Right kidney (tissue), 1 donor: ENCODE results near the gene DIS3L.
"Not testable (repeated sequence)": the region's sequence is repeated elsewhere in the genome, so short reads cannot be mapped to it uniquely, and the experiment has no call there.

ENCODE experiments used
- DNase-seq: peaks from one replicate; pipeline ENCODE4 v3.0.0-alpha.2; 2016

DIS3L gene

GRCh38 chr15:66276546-66276945, 16.8 kb upstream of the DIS3L start:
- no peak for DNase-seq

DNA sequence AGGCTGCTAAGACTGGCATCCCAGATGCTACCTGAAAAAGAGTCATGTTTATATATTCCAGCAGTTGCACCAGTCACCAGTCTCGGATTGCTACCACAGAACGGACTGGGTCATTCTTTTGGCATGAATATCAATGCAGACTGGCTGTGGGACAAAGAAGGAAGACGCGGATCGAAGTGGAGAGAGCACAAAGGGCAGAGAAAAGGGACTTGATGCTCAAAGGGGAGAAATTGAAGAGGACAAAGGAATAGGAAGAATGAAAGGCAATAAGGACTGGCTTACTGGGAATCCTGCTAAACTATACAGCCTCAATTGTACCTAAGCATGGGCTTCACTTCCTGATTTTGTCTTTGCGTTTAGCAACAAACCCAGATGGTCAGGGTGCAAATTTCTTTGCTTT, 15.3 kb upstream of the DIS3L start:
- no peak for DNase-seq

DNA sequence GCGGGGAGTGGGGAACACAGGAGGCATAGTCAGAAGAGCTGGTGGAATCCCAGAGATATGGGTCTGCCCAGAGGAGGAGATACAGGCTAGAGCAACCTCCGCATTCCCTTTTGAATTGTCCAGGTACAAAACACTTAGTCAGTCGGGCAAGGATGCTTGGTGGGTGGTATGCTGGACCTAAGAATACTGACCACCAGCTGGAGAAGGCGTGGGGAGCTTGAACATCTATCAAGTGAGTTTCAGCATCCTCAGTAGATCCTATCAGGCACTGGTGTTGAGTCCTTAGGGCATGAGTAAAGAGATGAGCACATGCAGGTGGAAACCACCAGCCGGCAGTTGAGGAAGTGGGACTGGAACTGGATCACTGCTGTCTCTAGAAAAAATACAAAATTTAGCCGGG, 14.7 kb upstream of the DIS3L start:
- no peak for DNase-seq

DNA sequence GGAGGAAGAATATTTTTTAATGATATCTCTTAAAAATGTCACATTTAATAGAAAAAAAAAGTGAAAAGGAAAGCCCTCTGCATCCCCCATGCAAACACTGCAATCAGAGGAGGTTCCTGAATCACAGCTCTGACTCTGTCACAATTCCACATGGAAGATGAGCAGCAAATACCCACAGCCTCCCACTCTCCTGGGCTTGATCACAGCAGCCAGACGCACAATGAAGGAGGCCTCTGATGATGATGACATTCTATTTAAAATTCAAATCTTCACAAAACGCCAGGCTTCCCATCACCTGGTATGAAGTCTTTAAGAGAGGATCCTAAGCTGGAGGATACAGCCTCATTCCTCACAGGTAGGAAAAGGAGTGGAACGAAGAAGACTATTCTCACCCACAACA, 9.1 kb upstream of the DIS3L start:
- no peak for DNase-seq

DNA sequence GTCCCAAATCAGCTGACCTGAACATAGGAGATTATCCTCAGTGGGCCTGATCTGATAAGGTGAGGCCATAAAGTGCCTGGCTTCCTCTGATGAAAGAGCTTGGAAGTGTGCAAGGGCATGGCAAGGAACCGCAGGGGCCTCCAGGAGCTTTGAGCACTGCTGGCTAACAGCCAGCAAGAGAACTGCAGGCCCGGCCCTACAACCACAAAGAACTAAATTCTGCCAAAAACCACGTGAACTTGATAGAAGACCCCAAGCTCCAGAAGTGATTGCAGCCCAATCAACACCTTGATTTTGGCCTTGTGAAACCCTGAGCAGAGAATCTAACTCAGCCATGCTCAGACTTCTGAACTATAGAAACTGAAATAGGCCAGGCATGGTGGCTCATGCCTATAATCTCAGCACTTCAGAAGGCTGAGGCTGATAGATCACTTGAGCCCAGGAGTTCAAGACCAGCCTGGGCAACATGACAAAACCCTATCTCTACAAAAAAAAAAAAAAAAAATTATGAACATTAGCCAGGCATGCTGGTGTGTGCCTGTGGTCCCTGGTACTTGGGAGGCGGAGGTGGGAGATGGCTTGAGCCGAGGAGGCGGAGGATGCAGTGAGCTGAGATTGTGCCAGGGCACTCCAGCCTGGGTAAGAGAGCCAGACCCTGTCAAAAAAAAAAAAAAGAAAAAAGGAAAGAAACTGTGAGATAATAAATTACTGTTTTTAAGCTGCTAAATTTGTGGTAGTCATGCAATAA, 7.7 kb upstream of the DIS3L start:
- no peak for DNase-seq

- peak; percentile 36 for DNase-seq
Measured at GRCh38 chr15:66287461-66288057, 5.8 kb upstream of the DIS3L start.

- DNase-seq = no peak
Measured at GRCh38 chr15:66288093-66288492, 5.3 kb upstream of the DIS3L start.

- DNase-seq = no peak
Measured at GRCh38 chr15:66288551-66289185, 4.7 kb upstream of the DIS3L start.

DNA sequence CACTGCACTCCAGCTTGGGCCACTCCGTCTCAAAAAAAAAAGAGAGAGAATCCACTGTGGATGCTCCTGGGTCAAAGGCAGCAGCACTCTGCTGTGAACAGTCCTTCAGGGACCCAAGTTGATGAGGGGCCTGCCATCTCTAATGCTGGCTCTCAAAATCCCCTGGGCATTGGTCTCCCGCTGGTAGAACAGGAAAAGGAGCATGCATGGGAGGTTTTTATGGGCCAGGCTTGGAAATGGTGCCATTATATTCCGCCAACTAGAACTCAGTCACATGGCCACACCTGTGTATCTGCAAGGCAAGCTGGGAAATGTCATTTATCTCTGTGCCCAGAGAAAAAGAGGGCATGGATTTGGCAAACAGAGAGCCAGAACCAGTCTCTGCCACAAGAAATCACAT, 3.4 kb upstream of the DIS3L start:
- DNase-seq = no peak

DNA sequence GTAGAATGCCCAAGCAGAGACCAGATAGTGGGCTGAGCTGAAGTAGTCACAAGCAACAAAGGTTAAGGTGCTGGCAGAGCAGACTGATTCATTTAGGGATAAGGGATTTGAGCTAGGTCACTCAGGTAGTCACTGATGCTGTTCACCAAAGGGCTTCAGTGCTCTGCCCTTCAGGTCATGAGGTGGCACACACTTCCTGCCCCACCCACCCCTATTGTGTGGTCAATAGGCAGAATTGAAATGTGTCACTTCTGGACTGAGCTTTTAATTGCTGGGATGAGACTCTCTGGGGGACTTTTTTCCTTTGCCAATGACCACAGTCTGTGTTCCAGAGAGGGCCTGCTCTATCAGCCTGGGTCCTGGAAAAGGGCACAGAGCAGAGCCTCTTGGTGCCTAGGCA, 2.9 kb upstream of the DIS3L start:
- DNase-seq = no peak

GRCh38 chr15:66291816-66292570, 1.4 kb upstream of the DIS3L start:
- DNase-seq = no peak

GRCh38 chr15:66292571-66293418, 573 bp upstream of the DIS3L start:
- DNase-seq = no peak

DNA sequence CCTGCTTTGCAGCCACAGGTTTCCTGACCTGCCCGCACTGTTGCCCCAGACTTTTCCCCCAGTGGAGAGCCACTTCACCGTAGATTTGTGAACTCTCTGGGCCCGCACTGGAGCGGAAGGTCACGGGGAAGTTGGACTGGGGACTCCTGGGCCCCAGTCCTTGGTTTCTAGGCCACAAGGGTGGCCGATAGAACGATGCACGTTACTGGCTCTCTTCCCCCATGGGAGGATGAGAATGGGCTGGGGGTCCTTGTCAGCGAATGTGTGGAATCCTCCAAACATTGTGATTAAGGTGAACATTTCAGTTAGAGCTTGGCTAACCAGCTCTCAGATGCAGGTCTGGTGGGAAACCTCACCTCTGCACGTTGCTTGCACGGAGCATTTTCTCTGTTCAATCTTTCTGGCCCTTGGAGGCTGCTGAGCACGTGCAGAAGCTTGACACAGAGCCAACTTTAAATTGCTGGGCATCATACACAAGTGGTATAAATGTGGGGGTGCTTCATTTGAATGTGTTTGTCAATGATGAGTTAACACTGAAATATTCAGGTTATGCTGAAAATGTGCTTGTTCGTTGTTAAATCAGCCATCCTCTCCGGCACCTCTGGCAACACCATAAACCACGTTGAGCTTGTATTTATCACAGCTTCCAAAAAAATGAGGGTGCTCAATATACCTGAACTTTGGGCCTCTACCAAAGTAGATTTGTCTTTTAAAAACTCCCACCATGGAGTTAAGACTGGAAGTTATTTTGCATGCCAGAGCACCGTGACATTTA, 976 bp downstream of the DIS3L start:
- no peak for DNase-seq

GRCh38 chr15:66294932-66295235, 1.5 kb downstream of the DIS3L start:
- DNase-seq = no peak

GRCh38 chr15:66296186-66296585, 2.8 kb downstream of the DIS3L start:
- no peak for DNase-seq

DNA sequence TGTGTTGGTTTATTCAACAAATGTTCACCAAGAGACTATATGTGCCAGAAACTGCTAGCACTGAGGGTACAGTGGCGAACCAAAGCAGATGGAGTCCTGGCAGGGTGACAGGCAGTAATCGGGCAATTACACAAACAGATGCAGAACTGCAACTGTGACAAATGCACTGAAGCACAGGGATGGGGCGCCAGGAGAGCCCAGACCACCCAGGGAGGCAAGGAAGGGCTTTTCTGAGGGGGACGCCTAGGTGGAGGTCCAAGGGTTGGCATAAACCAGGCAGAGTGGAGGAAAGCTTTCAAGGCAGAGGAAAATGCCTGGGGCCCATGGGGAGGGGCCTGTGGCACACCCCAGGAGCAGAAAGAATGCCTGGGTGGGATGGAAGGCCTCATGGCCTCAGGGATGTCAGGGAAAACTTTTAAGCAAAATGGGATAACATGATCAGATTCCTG, 5.5 kb downstream of the DIS3L start:
- DNase-seq = no peak

DNA sequence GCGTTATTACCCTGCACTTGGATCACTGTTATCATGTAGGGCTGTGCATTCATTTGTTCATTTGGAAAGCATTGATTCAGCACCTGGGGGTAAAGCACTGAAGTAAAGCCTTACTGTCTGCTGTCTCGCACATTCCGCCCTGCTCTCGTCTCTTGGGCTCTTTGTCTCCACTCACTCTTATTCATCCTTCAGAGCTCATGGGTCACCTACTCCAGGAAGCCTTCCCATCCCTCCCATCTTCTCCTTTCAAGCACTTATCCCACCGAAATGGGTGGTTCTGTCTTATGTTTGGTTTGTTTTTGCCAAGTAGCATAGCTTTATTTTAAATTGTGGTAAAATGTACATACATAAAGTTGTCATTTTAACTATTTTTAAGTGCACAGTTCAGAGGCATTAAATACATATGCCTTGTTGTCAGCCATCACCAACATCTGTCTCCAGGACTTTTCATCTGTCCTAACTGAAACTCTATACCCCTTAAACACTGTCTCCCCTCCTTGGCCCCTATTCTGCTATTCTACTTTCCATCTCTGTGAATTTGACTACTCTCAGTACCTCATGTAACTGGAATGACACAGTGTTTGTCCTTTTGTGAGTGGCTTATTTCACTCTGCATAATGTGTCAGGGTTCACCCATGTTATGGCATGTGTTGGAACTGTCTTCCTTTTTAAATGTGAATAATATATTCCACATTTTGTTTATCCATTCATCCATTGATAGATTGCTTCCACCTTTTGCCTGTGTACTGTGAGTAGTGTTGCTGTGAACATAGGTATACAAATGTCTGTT, 9.3 kb downstream of the DIS3L start:
- DNase-seq = no peak

DNA sequence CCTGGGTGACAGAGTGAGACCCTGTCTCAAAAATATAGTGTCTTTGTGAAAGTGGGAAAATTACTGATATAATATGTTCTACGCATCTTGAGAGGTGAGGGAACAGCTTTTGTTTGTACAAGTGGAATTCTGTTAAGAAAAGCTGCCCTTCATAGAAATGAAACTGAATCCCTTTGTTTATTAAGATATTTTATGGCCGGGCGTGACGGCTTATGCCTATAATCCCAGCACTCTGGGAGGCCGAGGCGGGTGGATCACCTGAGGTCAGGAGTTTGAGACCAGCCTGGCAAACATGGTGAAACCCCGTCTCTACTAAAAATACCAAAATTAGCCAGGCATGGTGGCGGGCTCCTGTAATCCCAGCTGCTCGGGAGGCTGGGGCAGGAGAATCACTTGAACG, 11.1 kb downstream of the DIS3L start:
- not testable (repeated sequence) for DNase-seq

GRCh38 chr15:66306381-66306780, 13.0 kb downstream of the DIS3L start:
- DNase-seq = no peak

DNA sequence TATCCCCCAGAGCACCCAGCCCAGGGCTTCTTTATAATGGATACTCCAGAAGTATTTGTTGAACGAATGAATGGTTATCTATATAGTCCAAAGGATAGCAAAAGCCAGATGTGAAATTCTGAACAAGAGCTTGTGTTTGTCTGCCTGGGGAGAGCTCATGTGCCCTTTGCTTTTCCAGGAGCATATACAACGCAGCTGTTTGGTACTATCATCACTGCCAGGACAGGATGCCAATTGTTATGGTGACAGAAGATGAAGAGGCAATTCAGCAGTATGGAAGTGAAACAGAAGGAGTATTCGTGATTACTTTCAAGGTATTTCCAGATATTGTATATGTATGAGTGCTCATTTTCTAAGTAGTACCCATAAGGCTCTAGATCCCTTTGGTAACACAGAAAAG, 15.2 kb downstream of the DIS3L start:
- DNase-seq = no peak

- no peak for DNase-seq
Measured at GRCh38 chr15:66309828-66310227, 16.5 kb downstream of the DIS3L start.
